ENCODE data around the gene HMHB1. TPM values are rescaled to one million over a fixed set of nuclear protein-coding genes. Genes with fewer than 3 reads are reported as not detected.

HMHB1 gene
- total RNA-seq, 2 donors from 2014 or later: not detected

DNA sequence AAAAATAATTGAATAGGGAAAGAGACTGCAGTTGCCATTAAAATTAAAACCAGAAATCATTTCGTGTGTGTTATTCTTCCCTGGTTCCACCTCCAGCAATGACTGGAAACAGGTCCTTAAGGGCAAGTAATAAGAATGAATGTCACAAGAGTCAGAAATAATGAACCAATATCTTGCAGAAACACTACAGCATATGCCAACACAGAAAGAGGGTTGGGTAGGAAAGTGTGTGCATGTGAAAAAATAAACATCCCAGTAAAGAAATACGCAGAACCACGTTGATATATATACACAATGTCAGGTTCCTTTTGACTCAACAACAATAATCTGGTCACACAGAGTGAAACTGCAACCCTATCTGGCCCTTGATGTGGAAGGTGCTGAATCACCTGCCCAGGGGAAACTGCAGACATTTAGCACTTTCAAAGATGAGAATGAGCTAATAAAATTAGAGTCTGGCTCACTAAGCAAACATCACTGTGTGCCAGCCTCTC, 15.0 kb downstream of the HMHB1 start:
- H3K27ac Mint-ChIP-seq: no peak overlapping the region
- WGBS, 2 experiments (ENCODE audit: insufficient coverage in 1 of 2, insufficient read length in 1 of 2): 91 to 100% methylated on average over 1 to 3 of the region's 3 CpGs
- H3K4me1 Mint-ChIP-seq: peaks cover 9% of the 10 kb centered on the region

GRCh38 chr5:143828710-143829109, 16.7 kb downstream of the HMHB1 start:
- Mint-ChIP-seq H3K4me3 (no peak overlapping the region), H3K36me3 (ENCODE audit: low read depth) (no peaks in the 10 kb centered on the region), H3K9me3 (no peaks in the 10 kb centered on the region), H3K4me1 (peaks cover 9% of the 10 kb centered on the region), H3K27ac (no peak overlapping the region), H3K27me3 (ENCODE audit: insufficient read depth) (peaks cover 1% of the 10 kb centered on the region)
- no peaks in the 10 kb centered on the region for H3K9me3 ChIP-seq (ENCODE audit: control insufficient read depth, low read length)
- TF ChIP-seq, protein P1, sequence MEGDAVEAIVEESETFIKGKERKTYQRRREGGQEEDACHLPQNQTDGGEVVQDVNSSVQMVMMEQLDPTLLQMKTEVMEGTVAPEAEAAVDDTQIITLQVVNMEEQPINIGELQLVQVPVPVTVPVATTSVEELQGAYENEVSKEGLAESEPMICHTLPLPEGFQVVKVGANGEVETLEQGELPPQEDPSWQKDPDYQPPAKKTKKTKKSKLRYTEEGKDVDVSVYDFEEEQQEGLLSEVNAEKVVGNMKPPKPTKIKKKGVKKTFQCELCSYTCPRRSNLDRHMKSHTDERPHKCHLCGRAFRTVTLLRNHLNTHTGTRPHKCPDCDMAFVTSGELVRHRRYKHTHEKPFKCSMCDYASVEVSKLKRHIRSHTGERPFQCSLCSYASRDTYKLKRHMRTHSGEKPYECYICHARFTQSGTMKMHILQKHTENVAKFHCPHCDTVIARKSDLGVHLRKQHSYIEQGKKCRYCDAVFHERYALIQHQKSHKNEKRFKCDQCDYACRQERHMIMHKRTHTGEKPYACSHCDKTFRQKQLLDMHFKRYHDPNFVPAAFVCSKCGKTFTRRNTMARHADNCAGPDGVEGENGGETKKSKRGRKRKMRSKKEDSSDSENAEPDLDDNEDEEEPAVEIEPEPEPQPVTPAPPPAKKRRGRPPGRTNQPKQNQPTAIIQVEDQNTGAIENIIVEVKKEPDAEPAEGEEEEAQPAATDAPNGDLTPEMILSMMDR (conservative IDR thresholded peaks at IDR 0.05): no peak
- no peak overlapping the region for H3K4me3 ChIP-seq (ENCODE audit: low read length)
- no peak overlapping the region for H3K9ac ChIP-seq (ENCODE audit: extremely low read depth, low read length, poor library complexity, severe bottlenecking)
- H3K4me1 ChIP-seq (ENCODE audit: control insufficient read depth, insufficient read depth, low read length): peaks cover 9% of the 10 kb centered on the region
- H3K27me3 ChIP-seq (ENCODE audit: control insufficient read depth, insufficient read depth, low read length, poor library complexity, severe bottlenecking): no peaks in the 10 kb centered on the region
- 78 to 88% methylated on average over 2 to 3 of the region's 3 CpGs for WGBS, 2 experiments (ENCODE audit: insufficient coverage in 1 of 2, insufficient read length in 1 of 2)
- H3K36me3 ChIP-seq (ENCODE audit: control insufficient read depth, insufficient read depth, low read length): no peaks in the 10 kb centered on the region
- H3K27ac ChIP-seq (ENCODE audit: low read depth, low read length): no peak overlapping the region
- no peak for DNase-seq

More for the DNA sequence above, 15.0 kb downstream of the HMHB1 start:
- peaks cover 1% of the 10 kb centered on the region for H3K27me3 Mint-ChIP-seq (ENCODE audit: insufficient read depth)
- Histone ChIP-seq H3K27ac (ENCODE audit: low read depth, low read length) (no peak overlapping the region), H3K4me3 (ENCODE audit: low read length) (no peak overlapping the region), H3K9me3 (ENCODE audit: control insufficient read depth, low read length) (no peaks in the 10 kb centered on the region), H3K9ac (ENCODE audit: extremely low read depth, low read length, poor library complexity, severe bottlenecking) (no peak overlapping the region), H3K36me3 (ENCODE audit: control insufficient read depth, insufficient read depth, low read length) (no peaks in the 10 kb centered on the region), H3K4me1 (ENCODE audit: control insufficient read depth, insufficient read depth, low read length) (peaks cover 9% of the 10 kb centered on the region), H3K27me3 (ENCODE audit: control insufficient read depth, insufficient read depth, low read length, poor library complexity, severe bottlenecking) (no peaks in the 10 kb centered on the region)
- TF ChIP-seq, protein P1 (conservative IDR thresholded peaks at IDR 0.05): no peak
- DNase-seq: no peak
- H3K9me3 Mint-ChIP-seq: no peaks in the 10 kb centered on the region
- H3K36me3 Mint-ChIP-seq (ENCODE audit: low read depth): no peaks in the 10 kb centered on the region
- H3K4me3 Mint-ChIP-seq: no peak overlapping the region

DNA sequence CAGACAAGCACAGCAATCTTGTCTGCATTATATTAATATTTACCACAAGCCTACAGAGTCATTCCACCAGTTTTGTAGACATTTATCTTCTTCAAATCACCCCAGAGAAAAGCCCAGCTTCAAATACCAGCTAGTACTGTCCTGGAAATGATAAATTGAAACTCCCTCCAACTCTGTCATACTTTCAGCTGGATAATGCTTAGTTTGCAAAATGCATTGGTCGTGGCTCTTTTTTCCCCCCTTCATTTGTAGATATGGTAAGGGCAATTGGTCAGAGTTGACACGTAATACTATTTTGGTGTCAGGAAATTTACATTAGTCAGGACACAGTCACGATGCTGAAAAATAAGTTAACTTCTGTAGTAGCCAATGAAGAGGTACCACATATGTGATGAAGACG, 21.2 kb downstream of the HMHB1 start:
- 94 to 100% methylated on average over 1 to 4 of the region's 4 CpGs for whole genome bisulfite sequencing, 2 experiments (ENCODE audit: insufficient coverage in 1 of 2, insufficient read length in 1 of 2)
- Mint-ChIP-seq H3K36me3 (ENCODE audit: low read depth) (no peaks in the 10 kb centered on the region), H3K27me3 (ENCODE audit: insufficient read depth) (peaks cover 1% of the 10 kb centered on the region), H3K4me3 (no peak overlapping the region), H3K4me1 (peaks cover 9% of the 10 kb centered on the region), H3K27ac (no peak overlapping the region), H3K9me3 (no peaks in the 10 kb centered on the region)
- H3K4me1 ChIP-seq (ENCODE audit: control insufficient read depth, insufficient read depth, low read length): peaks cover 7% of the 10 kb centered on the region
- no peak overlapping the region for H3K4me3 ChIP-seq (ENCODE audit: low read length)
- H3K27ac ChIP-seq (ENCODE audit: low read depth, low read length): no peak overlapping the region
- no peak for DNase-seq
- H3K27me3 ChIP-seq (ENCODE audit: control insufficient read depth, insufficient read depth, low read length, poor library complexity, severe bottlenecking): no peaks in the 10 kb centered on the region
- H3K9me3 ChIP-seq (ENCODE audit: control insufficient read depth, low read length): no peaks in the 10 kb centered on the region
- H3K9ac ChIP-seq (ENCODE audit: extremely low read depth, low read length, poor library complexity, severe bottlenecking): no peak overlapping the region
- no peaks in the 10 kb centered on the region for H3K36me3 ChIP-seq (ENCODE audit: control insufficient read depth, insufficient read depth, low read length)
- TF ChIP-seq, protein P1 (conservative IDR thresholded peaks at IDR 0.05): no peak
